Neural cell (in vitro differentiated cells): ENCODE data around the gene ZNF407.

Experiments
- EP300 ChIP-seq: fragments of 450-650 bp; conservative IDR thresholded peaks from 2 replicates; pipeline ENCODE4 v1.6.1; 2014; ENCODE audit warnings: antibody characterized with exemption, mild to moderate bottlenecking, moderate library complexity; ENCODE audit not compliant: poor library complexity, severe bottlenecking
- EZH2 ChIP-seq: fragments of 200-600, 300-800 bp; shearing (Covaris generic), sonication (generic); IDR thresholded peaks from 2 replicates; pipeline ENCODE4 v1.6.1; 2014; ENCODE audit warnings: antibody characterized with exemption, low read length, borderline replicate concordance, mild to moderate bottlenecking; ENCODE audit not compliant: insufficient read depth, poor library complexity, severe bottlenecking
- POLR2AphosphoS5 ChIP-seq: IDR thresholded peaks from 2 replicates; pipeline ENCODE4 v1.6.1; 2012
- RAD21 ChIP-seq: fragments of 450-650 bp; conservative IDR thresholded peaks from 2 replicates; pipeline ENCODE4 v1.6.1; 2014; ENCODE audit warnings: antibody characterized with exemption, mild to moderate bottlenecking, moderate library complexity
- REST ChIP-seq: IDR thresholded peaks from 2 replicates; pipeline ENCODE4 v1.6.1; 2012; ENCODE audit warnings: borderline replicate concordance
- TAF1 ChIP-seq: IDR thresholded peaks from 2 replicates; pipeline ENCODE4 v1.6.1; 2012; ENCODE audit warnings: low read depth
- TF ChIP-seq, protein P1 (sequence below): fragments of 450-650 bp; IDR thresholded peaks from 2 replicates; pipeline ENCODE4 v1.5.1; 2014; ENCODE audit warnings: antibody characterized with exemption, mild to moderate bottlenecking, moderate library complexity; ENCODE audit not compliant: poor library complexity, severe bottlenecking

DNA sequence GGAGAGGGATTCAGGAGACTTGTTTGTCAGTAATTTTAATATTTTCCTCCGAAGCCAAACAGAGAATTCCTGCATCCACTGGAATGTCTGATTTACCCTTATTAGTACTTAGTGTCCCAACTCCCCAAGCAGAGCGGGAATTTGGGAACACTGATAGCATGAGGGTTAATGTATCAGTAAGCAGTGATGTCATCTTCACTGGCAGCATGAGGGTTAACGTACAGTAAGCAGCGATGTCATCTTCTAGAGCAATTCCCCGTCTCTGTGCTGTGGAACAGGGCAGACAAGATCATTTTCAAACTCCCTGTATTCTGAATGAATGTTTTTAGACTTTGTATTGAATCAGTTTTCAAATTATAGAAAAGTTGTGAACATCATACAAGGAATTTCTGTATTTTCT, 228.9 kb downstream of the ZNF407 start:
- TF ChIP-seq, protein P1, sequence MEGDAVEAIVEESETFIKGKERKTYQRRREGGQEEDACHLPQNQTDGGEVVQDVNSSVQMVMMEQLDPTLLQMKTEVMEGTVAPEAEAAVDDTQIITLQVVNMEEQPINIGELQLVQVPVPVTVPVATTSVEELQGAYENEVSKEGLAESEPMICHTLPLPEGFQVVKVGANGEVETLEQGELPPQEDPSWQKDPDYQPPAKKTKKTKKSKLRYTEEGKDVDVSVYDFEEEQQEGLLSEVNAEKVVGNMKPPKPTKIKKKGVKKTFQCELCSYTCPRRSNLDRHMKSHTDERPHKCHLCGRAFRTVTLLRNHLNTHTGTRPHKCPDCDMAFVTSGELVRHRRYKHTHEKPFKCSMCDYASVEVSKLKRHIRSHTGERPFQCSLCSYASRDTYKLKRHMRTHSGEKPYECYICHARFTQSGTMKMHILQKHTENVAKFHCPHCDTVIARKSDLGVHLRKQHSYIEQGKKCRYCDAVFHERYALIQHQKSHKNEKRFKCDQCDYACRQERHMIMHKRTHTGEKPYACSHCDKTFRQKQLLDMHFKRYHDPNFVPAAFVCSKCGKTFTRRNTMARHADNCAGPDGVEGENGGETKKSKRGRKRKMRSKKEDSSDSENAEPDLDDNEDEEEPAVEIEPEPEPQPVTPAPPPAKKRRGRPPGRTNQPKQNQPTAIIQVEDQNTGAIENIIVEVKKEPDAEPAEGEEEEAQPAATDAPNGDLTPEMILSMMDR, result no peak
- TF ChIP-seq REST (no peak), RAD21 (no peak), TAF1 (no peak), EP300 (no peak), POLR2AphosphoS5 (no peak), EZH2 (no peak)
